CD14-positive monocyte (primary cell): ENCODE measurements around the gene TANGO2. TPM values are rescaled to one million over a fixed set of nuclear protein-coding genes. Genes with fewer than 3 reads are reported as not detected.
A peak's percentile ranks its signal among the peaks of the same experiment; 100 is the strongest.

Experiments
- DNase-seq, 3 donors: peaks; one replicate each; pipeline ENCODE4 v3.0.0-alpha.2; 2011 to 2022
- H2AFZ ChIP-seq: 2 replicates; pipeline ENCODE4 v1.6.0; 2012; ENCODE audit warnings: mild to moderate bottlenecking, low read depth, low read length, inconsistent platforms; ENCODE audit not compliant: insufficient read depth, poor library complexity, severe bottlenecking
- H3K27ac ChIP-seq, 2 donors: 1 replicate in 1 of 2; 2 replicates in 1 of 2; pipeline ENCODE4 v1.5.1; 2012 to 2013; ENCODE audit warnings: low read length in 2 of 2, control low read depth in 1 of 2, inconsistent platforms in 1 of 2, low read depth in 1 of 2, mild to moderate bottlenecking in 1 of 2
- H3K27me3 ChIP-seq, 2 donors: one replicate each; pipeline versions ENCODE4 v1.6.0 to v1.6.1; 2011 to 2013; ENCODE audit warnings: low read length in 2 of 2; ENCODE audit not compliant: control insufficient read depth in 2 of 2, insufficient read depth in 2 of 2
- H3K36me3 ChIP-seq, 2 donors: replicated peaks in 1 of 2; 1 replicate in 1 of 2; 2 replicates in 1 of 2; pipeline versions ENCODE4 v1.5.1 to v1.6.1; 2012 to 2013; ENCODE audit warnings: low read length in 2 of 2, control low read depth in 1 of 2, inconsistent platforms in 1 of 2, mild to moderate bottlenecking in 1 of 2; ENCODE audit not compliant: insufficient read depth in 2 of 2, control insufficient read depth in 1 of 2
- H3K4me1 ChIP-seq, 2 donors: 1 replicate in 1 of 2; 2 replicates in 1 of 2; pipeline versions ENCODE4 v1.5.1 to v1.6.1; 2012 to 2013; ENCODE audit warnings: low read length in 2 of 2, control low read depth in 1 of 2, inconsistent platforms in 1 of 2, mild to moderate bottlenecking in 1 of 2, moderate library complexity in 1 of 2; ENCODE audit not compliant: insufficient read depth in 2 of 2, control insufficient read depth in 1 of 2
- H3K4me2 ChIP-seq: replicated peaks from 2 replicates; pipeline ENCODE3; 2012; ENCODE audit warnings: low read length, moderate library complexity, mild to moderate bottlenecking; ENCODE audit not compliant: poor library complexity, severe bottlenecking; ENCODE audit errors: extremely low read depth
- H3K4me3 ChIP-seq, 3 experiments: fragments of 200-600 bp in 1 of 3; sonication (generic) in 1 of 3; replicated peaks in 1 of 3; 1 replicate in 2 of 3; 2 replicates in 1 of 3; pipeline ENCODE4 v1.5.1; 2011 to 2013; ENCODE audit warnings: low read length in 3 of 3, mild to moderate bottlenecking in 3 of 3, control low read depth in 2 of 3, low read depth in 2 of 3, inconsistent platforms in 1 of 3, moderate library complexity in 1 of 3
- H3K79me2 ChIP-seq: 2 replicates; pipeline ENCODE4 v1.6.0; 2012; ENCODE audit warnings: mild to moderate bottlenecking, control low read depth, inconsistent platforms, low read length, moderate library complexity; ENCODE audit not compliant: insufficient read depth
- H3K9ac ChIP-seq: 2 replicates; pipeline ENCODE4 v1.6.0; 2017; ENCODE audit warnings: low read length, mild to moderate bottlenecking; ENCODE audit not compliant: insufficient read depth, poor library complexity, severe bottlenecking
- H3K9me3 ChIP-seq, 2 donors: replicated peaks in 1 of 2; 1 replicate in 1 of 2; 2 replicates in 1 of 2; pipeline versions ENCODE4 v1.5.1 to v1.6.1; 2012 to 2013; ENCODE audit warnings: low read length in 2 of 2, control low read depth in 1 of 2; ENCODE audit not compliant: control insufficient read depth in 1 of 2, insufficient read depth in 1 of 2
- H4K20me1 ChIP-seq: 2 replicates; pipeline ENCODE4 v1.6.0; 2012; ENCODE audit warnings: mild to moderate bottlenecking, low read length, control low read depth, moderate library complexity; ENCODE audit not compliant: insufficient read depth
- H3K27ac Mint-ChIP-seq, 7 donors: one replicate each; pipeline ENCODE4 v1.8.0; 2020; ENCODE audit warnings: mild to moderate bottlenecking in 7 of 7, mixed read lengths in 7 of 7, moderate library complexity in 6 of 7, inconsistent platforms in 2 of 7
- H3K27me3 Mint-ChIP-seq, 3 donors: one replicate each; pipeline ENCODE4 v1.8.0; 2021 to 2022; ENCODE audit warnings: low read depth in 3 of 3, mild to moderate bottlenecking in 3 of 3, mixed read lengths in 3 of 3, moderate library complexity in 3 of 3, inconsistent platforms in 1 of 3
- H3K36me3 Mint-ChIP-seq, 2 donors: one replicate each; pipeline ENCODE4 v1.8.0; 2020; ENCODE audit warnings: mixed read lengths in 2 of 2, inconsistent platforms in 1 of 2, mild to moderate bottlenecking in 1 of 2
- H3K4me1 Mint-ChIP-seq: one replicate; pipeline ENCODE4 v1.8.0; 2020; ENCODE audit warnings: mild to moderate bottlenecking, mixed read lengths
- H3K4me3 Mint-ChIP-seq, 2 donors: one replicate each; pipeline ENCODE4 v1.8.0; 2020; ENCODE audit warnings: mild to moderate bottlenecking in 2 of 2, mixed read lengths in 2 of 2, moderate library complexity in 1 of 2
- H3K9me3 Mint-ChIP-seq, 7 donors: one replicate each; pipeline ENCODE4 v1.8.0; 2020 to 2022; ENCODE audit warnings: mixed read lengths in 7 of 7, mild to moderate bottlenecking in 6 of 7, moderate library complexity in 6 of 7, inconsistent platforms in 2 of 7
- CTCF ChIP-seq: fragments of 200-600 bp; IDR thresholded peaks from one replicate; pipeline ENCODE4 v1.8.0; 2022; ENCODE audit warnings: antibody characterized with exemption, mild to moderate bottlenecking
- WGBS: methylation state at CpG from one replicate; pipeline ENCODE4 v1.1.5; 2013; ENCODE audit warnings: missing lambda C conversion rate; ENCODE audit not compliant: insufficient coverage; 5-methylcytosine and 5-hydroxymethylcytosine counted together
- intact Hi-C, 2 donors: fragments of 100-400 bp; cut with micrococcal nuclease; formaldehyde crosslinking; loops; one replicate each; pipeline versions ENCODE4 v1.15.0 to v1.15.1; 2023
- polyA plus RNA-seq, 3 donors: library from polyadenylated mRNA; depleted of rRNA in 1 of 3; unstranded in 2 of 3; stranded (reverse) in 1 of 3; fragments of 300-500 nt in 2 of 3; fragments of >200 nt in 1 of 3; fragmentation: Illumina TruSeq in 2 of 3; gene quantifications; 1 replicate in 2 of 3; 2 replicates in 1 of 3; pipeline ENCODE4 v1.2.3, GENCODE V29; 2012 to 2021

The TANGO2 gene
- polyA plus RNA-seq, 3 donors = 56.4 to 94.9 (median 58.2) TPM

DNA sequence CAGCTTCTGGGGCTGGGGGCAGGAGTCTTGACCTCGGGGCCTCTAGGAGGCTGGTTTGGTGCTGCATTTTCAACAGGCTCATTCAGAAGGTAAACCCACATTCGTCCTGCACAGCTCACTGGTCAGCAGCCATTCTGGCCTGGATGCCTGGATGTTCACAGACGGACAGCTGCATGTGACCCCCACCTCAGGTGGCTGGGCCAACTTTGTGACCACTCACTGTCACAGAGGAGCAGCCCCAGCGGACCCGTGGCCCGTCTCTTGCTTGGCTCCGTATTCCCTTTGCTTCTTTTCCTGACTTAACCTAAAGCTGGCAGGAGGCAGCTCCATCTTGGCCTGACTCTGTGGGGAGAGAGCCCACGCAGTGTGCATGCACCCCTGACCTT, 67.3 kb downstream of the TANGO2 start:
- no peaks in the 10 kb centered on the region for H3K9me3 Mint-ChIP-seq
- intact Hi-C loops = no loop called here
- peaks cover 38% of the 10 kb centered on the region for H3K79me2 ChIP-seq
- H3K27me3 Mint-ChIP-seq = peaks cover 0 to 2% (median 0%) of the 10 kb centered on the region in 3 donors
- H3K27ac Mint-ChIP-seq = no peak overlapping the region
- no peak overlapping the region for H3K4me3 ChIP-seq
- H3K4me3 Mint-ChIP-seq = no peak overlapping the region
- H3K4me1 Mint-ChIP-seq = peaks cover 10% of the 10 kb centered on the region
- peaks cover 75 to 79% of the 10 kb centered on the region in 2 donors for H3K36me3 ChIP-seq
- no peaks in the 10 kb centered on the region for H3K4me1 ChIP-seq
- no peak for DNase-seq
- no peak overlapping the region for H2AFZ ChIP-seq
- H3K36me3 Mint-ChIP-seq = peaks cover 77 to 82% of the 10 kb centered on the region in 2 donors
- no peak for TF ChIP-seq CTCF
- no peak overlapping the region for H3K4me2 ChIP-seq
- H3K9me3 ChIP-seq = no peaks in the 10 kb centered on the region
- peaks cover 31% of the 10 kb centered on the region for H4K20me1 ChIP-seq
- H3K27ac ChIP-seq = peak overlapping the region in 1 of 2 donors; percentile 8
- H3K27me3 ChIP-seq = no peaks in the 10 kb centered on the region
- H3K9ac ChIP-seq = no peak overlapping the region
- WGBS = 94% methylated on average over 7 of the region's 8 CpGs

DNA sequence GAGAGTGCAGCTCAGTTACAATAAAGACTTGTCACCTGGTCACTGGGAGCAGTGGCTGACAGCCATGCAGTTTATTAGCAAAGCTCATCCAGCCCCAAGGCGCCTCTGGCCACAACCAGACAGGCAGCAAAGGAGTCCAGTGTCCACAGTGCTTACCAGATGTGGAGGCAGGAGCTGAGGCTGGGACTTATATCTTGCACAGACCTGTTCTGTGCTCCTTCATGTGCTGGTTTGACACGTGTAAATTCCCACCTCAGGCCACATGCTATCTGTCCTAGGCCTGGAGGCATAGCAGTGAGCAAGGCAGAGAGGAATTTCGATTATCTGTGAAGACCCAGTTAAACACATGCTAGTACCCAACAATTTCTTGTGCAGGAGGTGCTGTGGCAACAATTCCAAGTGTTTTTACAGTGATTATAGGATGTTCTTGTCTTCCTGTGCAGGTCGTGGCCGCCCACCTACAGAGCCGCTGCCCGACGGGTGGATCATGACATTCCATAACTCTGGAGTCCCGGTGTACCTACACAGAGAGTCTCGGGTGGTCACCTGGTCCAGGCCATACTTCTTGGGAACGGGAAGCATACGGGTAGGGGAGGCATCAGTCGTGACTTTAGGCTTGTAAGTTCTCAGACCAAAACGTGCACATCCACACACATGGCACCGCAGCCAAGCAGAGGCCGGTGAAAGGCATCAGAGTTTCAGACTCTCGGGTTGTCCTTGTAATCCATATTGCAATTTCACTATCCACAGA, 68.5 kb downstream of the TANGO2 start:
- H3K27ac Mint-ChIP-seq = peak overlapping the region in 2 of 7 donors; percentile 46 to 56
- no peak for DNase-seq
- Histone ChIP-seq H3K4me2 (no peak overlapping the region), H2AFZ (no peak overlapping the region), H3K4me3 (no peak overlapping the region), H3K4me1 (no peaks in the 10 kb centered on the region), H3K27me3 (no peaks in the 10 kb centered on the region), H4K20me1 (peaks cover 19% of the 10 kb centered on the region), H3K9ac (no peak overlapping the region), H3K36me3 (peaks cover 86 to 91% of the 10 kb centered on the region in 2 donors), H3K79me2 (peaks cover 26% of the 10 kb centered on the region), H3K9me3 (no peaks in the 10 kb centered on the region), H3K27ac (no peak overlapping the region)
- peaks cover 3% of the 10 kb centered on the region for H3K4me1 Mint-ChIP-seq
- no peak overlapping the region for H3K4me3 Mint-ChIP-seq
- H3K36me3 Mint-ChIP-seq = peaks cover 89 to 93% of the 10 kb centered on the region in 2 donors
- TF ChIP-seq CTCF = no peak
- H3K9me3 Mint-ChIP-seq = peaks cover 0 to 4% (median 0%) of the 10 kb centered on the region in 7 donors
- WGBS = 96% methylated on average over 14 of the region's 17 CpGs
- intact Hi-C loops = no loop called here
- peaks cover 0 to 4% (median 0%) of the 10 kb centered on the region in 3 donors for H3K27me3 Mint-ChIP-seq
